Esophagus squamous epithelium (tissue), 4 donors: ENCODE measurements around the gene FNDC11.

Source experiments
- CTCF ChIP-seq, 6 experiments: fragments of 450-650 bp in 4 of 6; fragments of 200-600 bp in 2 of 6; sonication (generic) in 2 of 6; IDR thresholded peaks; one replicate each; pipeline ENCODE4 v1.5.1; 2016 to 2019; ENCODE audit warnings: antibody characterized with exemption in 6 of 6, mild to moderate bottlenecking in 4 of 6, moderate library complexity in 4 of 6
- POLR2A ChIP-seq, 4 donors: fragments of 450-650 bp; IDR thresholded peaks; one replicate each; pipeline ENCODE4 v1.6.1; 2017; ENCODE audit warnings: antibody characterized with exemption in 4 of 4, mild to moderate bottlenecking in 4 of 4, moderate library complexity in 3 of 4

GRCh38 chr20:63549679-63550282 lies 4.2 kb upstream of the FNDC11 start:
- TF ChIP-seq CTCF (IDR thresholded peaks at IDR 0.05) (no peak), POLR2A (IDR thresholded peaks at IDR 0.05) (no peak)
